Stimulated activated CD4-positive, alpha-beta T cell treated with anti-CD3 and anti-CD28 coated beads, Interleukin-1b, Interleukin-23, amount 100 ng/mL, for 1 hour (primary cell): ENCODE data around the gene CCDC6.
"Not testable (repeated sequence)": the region's sequence is repeated elsewhere in the genome, so short reads cannot be mapped to it uniquely, and the experiment has no call there.

Experiments used
- DNase-seq, 2 donors: peaks; one replicate each; pipeline ENCODE4 v3.0.0-alpha.2; 2020; ENCODE audit warnings: low read depth in 2 of 2

Gene CCDC6

GRCh38 chr10:59880971-59881510, 25.3 kb downstream of the CCDC6 start:
- peak in 1 of 2 donors; percentile 34 for DNase-seq

- DNase-seq: no peak
These were observed 26.2 kb downstream of the CCDC6 start for GRCh38 chr10:59880019-59880717.

GRCh38 chr10:59879363-59879913, 26.9 kb downstream of the CCDC6 start:
- no peak for DNase-seq

- no peak for DNase-seq
These were observed 27.4 kb downstream of the CCDC6 start for GRCh38 chr10:59878915-59879314.

GRCh38 chr10:59878289-59878688, 28.1 kb downstream of the CCDC6 start:
- DNase-seq: no peak

- no peak for DNase-seq
These were observed 29.1 kb downstream of the CCDC6 start for GRCh38 chr10:59877191-59877671.

- no peak for DNase-seq
These were observed 29.7 kb downstream of the CCDC6 start for GRCh38 chr10:59876695-59877094.

GRCh38 chr10:59876208-59876607, 30.1 kb downstream of the CCDC6 start:
- not testable (repeated sequence) for DNase-seq

GRCh38 chr10:59873896-59874295, 32.5 kb downstream of the CCDC6 start:
- no peak for DNase-seq

- no peak for DNase-seq
These were observed 33.4 kb downstream of the CCDC6 start for GRCh38 chr10:59872892-59873463.

- DNase-seq: no peak
These were observed 36.2 kb downstream of the CCDC6 start for GRCh38 chr10:59870152-59870551.

GRCh38 chr10:59869594-59869940, 36.8 kb downstream of the CCDC6 start:
- DNase-seq: no peak

GRCh38 chr10:59868696-59869593, 37.4 kb downstream of the CCDC6 start:
- DNase-seq: no peak

- DNase-seq: no peak
These were observed 38.8 kb downstream of the CCDC6 start for GRCh38 chr10:59867590-59867989.

- DNase-seq: no peak
These were observed 41.3 kb downstream of the CCDC6 start for GRCh38 chr10:59865101-59865500.

- DNase-seq: no peak
These were observed 42.0 kb downstream of the CCDC6 start for GRCh38 chr10:59864141-59864962.

GRCh38 chr10:59859570-59859969, 46.8 kb downstream of the CCDC6 start:
- no peak for DNase-seq

GRCh38 chr10:59857921-59858320, 48.4 kb downstream of the CCDC6 start:
- no peak for DNase-seq

GRCh38 chr10:59857049-59857448, 49.3 kb downstream of the CCDC6 start:
- no peak for DNase-seq

- no peak for DNase-seq
These were observed 50.3 kb downstream of the CCDC6 start for GRCh38 chr10:59856104-59856503.

- DNase-seq: no peak
These were observed 51.8 kb downstream of the CCDC6 start for GRCh38 chr10:59854571-59854970.
